Esophagus squamous epithelium (tissue), 4 donors: ENCODE data around the gene SOX6.

Experiments
- POLR2A ChIP-seq, 4 donors: fragments of 450-650 bp; IDR thresholded peaks; one replicate each; pipeline ENCODE4 v1.6.1; 2017; ENCODE audit warnings: antibody characterized with exemption in 4 of 4, mild to moderate bottlenecking in 4 of 4, moderate library complexity in 3 of 4
- TF ChIP-seq, protein P1 (sequence below), 6 experiments: fragments of 450-650 bp in 4 of 6; fragments of 200-600 bp in 2 of 6; sonication (generic) in 2 of 6; IDR thresholded peaks; one replicate each; pipeline ENCODE4 v1.5.1; 2016 to 2019; ENCODE audit warnings: antibody characterized with exemption in 6 of 6, mild to moderate bottlenecking in 4 of 6, moderate library complexity in 4 of 6

DNA sequence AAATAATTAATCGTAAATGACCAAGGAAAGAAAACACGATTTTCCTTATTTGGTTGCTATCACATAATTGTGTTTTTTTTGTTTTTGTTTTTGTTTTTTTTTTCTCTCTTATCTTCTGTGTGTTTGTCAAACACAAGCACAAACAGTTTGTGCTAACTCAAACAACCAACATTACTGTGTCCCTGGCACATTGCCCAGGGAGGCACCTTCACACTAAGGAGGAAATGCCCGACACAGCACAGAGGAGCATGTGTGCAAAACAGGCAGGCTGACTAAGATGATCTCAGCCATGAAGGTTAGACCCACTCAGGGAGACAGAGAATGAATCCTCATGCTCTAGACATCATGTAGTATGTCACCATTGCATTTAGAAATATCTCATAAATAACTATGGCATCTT is 130.1 kb downstream of the SOX6 start:
- TF ChIP-seq, protein P1, sequence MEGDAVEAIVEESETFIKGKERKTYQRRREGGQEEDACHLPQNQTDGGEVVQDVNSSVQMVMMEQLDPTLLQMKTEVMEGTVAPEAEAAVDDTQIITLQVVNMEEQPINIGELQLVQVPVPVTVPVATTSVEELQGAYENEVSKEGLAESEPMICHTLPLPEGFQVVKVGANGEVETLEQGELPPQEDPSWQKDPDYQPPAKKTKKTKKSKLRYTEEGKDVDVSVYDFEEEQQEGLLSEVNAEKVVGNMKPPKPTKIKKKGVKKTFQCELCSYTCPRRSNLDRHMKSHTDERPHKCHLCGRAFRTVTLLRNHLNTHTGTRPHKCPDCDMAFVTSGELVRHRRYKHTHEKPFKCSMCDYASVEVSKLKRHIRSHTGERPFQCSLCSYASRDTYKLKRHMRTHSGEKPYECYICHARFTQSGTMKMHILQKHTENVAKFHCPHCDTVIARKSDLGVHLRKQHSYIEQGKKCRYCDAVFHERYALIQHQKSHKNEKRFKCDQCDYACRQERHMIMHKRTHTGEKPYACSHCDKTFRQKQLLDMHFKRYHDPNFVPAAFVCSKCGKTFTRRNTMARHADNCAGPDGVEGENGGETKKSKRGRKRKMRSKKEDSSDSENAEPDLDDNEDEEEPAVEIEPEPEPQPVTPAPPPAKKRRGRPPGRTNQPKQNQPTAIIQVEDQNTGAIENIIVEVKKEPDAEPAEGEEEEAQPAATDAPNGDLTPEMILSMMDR (IDR thresholded peaks at IDR 0.05) = no peak
- TF ChIP-seq POLR2A (IDR thresholded peaks at IDR 0.05) = no peak
